ENCODE data around the gene CCDC33.

GRCh38 chr15:74376226-74376625 is 140.1 kb downstream of the CCDC33 start:
- TF ChIP-seq, protein P1, sequence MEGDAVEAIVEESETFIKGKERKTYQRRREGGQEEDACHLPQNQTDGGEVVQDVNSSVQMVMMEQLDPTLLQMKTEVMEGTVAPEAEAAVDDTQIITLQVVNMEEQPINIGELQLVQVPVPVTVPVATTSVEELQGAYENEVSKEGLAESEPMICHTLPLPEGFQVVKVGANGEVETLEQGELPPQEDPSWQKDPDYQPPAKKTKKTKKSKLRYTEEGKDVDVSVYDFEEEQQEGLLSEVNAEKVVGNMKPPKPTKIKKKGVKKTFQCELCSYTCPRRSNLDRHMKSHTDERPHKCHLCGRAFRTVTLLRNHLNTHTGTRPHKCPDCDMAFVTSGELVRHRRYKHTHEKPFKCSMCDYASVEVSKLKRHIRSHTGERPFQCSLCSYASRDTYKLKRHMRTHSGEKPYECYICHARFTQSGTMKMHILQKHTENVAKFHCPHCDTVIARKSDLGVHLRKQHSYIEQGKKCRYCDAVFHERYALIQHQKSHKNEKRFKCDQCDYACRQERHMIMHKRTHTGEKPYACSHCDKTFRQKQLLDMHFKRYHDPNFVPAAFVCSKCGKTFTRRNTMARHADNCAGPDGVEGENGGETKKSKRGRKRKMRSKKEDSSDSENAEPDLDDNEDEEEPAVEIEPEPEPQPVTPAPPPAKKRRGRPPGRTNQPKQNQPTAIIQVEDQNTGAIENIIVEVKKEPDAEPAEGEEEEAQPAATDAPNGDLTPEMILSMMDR (IDR thresholded peaks at IDR 0.05; ENCODE audit: extremely low read depth in 1 of 2, insufficient read depth in 1 of 2, low read depth in 1 of 2, low read length in 2 of 2) = no peak
- TF ChIP-seq POLR2AphosphoS5 (IDR thresholded peaks at IDR 0.05; ENCODE audit: insufficient read depth, low read depth, low read length) = no peak
- TF ChIP-seq MAX (IDR thresholded peaks at IDR 0.05; ENCODE audit: insufficient read depth, insufficient read length) = no peak
- no peak for TF ChIP-seq POLR2A (IDR thresholded peaks at IDR 0.05; ENCODE audit: low read depth, low read length)

All from endothelial cell of umbilical vein (primary cell).